ENCODE data around the gene CITED2. TPM values are rescaled to one million over a fixed set of nuclear protein-coding genes. Genes with fewer than 3 reads are reported as not detected.

Gene CITED2
- total RNA-seq, 4 donors from 2014 or later = 70.8 to 395 (median 345) TPM

DNA sequence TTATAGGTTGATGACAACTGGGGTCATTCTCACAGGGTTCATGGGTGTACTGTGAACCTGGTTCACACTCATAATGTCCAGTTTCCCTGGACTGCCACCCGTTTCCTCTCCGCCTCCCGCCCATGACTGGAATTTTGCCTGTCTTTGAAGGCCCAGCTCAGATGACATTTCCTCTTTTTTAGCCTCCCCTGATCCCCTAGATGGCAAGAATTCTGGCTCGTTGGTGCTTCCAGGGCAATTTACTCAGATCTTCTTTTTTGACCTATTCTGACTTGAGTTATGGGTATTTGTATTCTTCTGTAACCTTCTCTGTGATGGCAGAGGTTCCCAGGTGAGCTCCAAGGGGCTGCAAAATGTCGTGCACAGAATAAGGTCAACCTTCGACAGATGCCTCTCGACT lies 5.7 kb upstream of the CITED2 start:
- intact Hi-C loops (cut with DNase I; ENCODE audit: low total_unique reads) = no loop called here
- no peak for ATAC-seq
- no peak for TF ChIP-seq POLR2A (IDR thresholded peaks at IDR 0.05)
- TF ChIP-seq, protein P1, sequence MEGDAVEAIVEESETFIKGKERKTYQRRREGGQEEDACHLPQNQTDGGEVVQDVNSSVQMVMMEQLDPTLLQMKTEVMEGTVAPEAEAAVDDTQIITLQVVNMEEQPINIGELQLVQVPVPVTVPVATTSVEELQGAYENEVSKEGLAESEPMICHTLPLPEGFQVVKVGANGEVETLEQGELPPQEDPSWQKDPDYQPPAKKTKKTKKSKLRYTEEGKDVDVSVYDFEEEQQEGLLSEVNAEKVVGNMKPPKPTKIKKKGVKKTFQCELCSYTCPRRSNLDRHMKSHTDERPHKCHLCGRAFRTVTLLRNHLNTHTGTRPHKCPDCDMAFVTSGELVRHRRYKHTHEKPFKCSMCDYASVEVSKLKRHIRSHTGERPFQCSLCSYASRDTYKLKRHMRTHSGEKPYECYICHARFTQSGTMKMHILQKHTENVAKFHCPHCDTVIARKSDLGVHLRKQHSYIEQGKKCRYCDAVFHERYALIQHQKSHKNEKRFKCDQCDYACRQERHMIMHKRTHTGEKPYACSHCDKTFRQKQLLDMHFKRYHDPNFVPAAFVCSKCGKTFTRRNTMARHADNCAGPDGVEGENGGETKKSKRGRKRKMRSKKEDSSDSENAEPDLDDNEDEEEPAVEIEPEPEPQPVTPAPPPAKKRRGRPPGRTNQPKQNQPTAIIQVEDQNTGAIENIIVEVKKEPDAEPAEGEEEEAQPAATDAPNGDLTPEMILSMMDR (IDR thresholded peaks at IDR 0.05 in 4 of 5, conservative IDR thresholded peaks at IDR 0.05 in 1 of 5) = no peak

DNA sequence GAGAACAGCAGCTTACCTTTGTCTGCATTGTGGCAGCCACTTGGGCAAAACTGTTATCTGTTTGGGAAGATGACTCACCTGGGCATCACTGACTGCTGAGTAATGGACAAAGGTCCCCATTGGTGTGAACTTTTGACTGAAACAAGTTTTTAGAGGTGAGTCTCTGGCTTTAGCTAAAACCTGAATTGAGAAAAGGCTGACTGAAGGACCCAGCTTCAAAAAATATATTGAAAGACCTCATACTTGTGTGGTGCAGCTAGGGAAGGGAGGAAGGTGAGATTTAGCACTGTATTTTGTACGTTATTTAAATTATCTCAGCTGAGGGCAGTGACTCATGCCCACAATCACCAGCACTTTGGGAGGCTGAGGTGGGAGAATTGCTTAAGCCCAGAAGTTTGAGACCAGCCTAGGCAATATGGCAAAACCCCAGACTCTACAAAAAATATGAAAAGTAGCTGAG lies 4.5 kb upstream of the CITED2 start:
- TF ChIP-seq, protein P1 (IDR thresholded peaks at IDR 0.05 in 4 of 5, conservative IDR thresholded peaks at IDR 0.05 in 1 of 5) = no peak
- intact Hi-C loops (cut with DNase I; ENCODE audit: low total_unique reads) (loop anchor here (5.0 to 10.0 kb wide), 4 partner anchors 213 to 598 kb away; partner anchors contain the start of gene HECA), in situ Hi-C loops (cut with MboI; ENCODE audit: low sequenced_read_pairs in 4 of 4) (loop anchor here in 3 of 4 donors (5.0 to 25.0 kb wide), 3 partner anchors 383 to 386 kb away; no protein-coding TSS in a partner anchor)
- H3K27me3 ChIP-seq = no peaks in the 10 kb centered on the region
- H3K4me3 ChIP-seq = no peak overlapping the region
- DNase-seq = no peak
- ATAC-seq = no peak
- H3K9me3 ChIP-seq = no peaks in the 10 kb centered on the region
- no peak overlapping the region for H3K27ac ChIP-seq
- H3K4me1 ChIP-seq = peaks cover 12 to 17% of the 10 kb centered on the region in 2 donors
- no peaks in the 10 kb centered on the region for H3K36me3 ChIP-seq

More for the DNA sequence above, 5.7 kb upstream of the CITED2 start:
- DNase-seq = no peak
- no peak overlapping the region for H3K27ac ChIP-seq
- peaks cover 12 to 17% of the 10 kb centered on the region in 2 donors for H3K4me1 ChIP-seq
- in situ Hi-C loops (cut with MboI; ENCODE audit: low sequenced_read_pairs in 4 of 4) = loop anchor here in 2 of 4 donors (10.0 to 25.0 kb wide), 2 partner anchors 382 to 1065 kb away; no protein-coding TSS in a partner anchor
- H3K36me3 ChIP-seq = no peaks in the 10 kb centered on the region
- no peaks in the 10 kb centered on the region for H3K9me3 ChIP-seq
- H3K4me3 ChIP-seq = no peak overlapping the region
- H3K27me3 ChIP-seq = no peaks in the 10 kb centered on the region

DNA sequence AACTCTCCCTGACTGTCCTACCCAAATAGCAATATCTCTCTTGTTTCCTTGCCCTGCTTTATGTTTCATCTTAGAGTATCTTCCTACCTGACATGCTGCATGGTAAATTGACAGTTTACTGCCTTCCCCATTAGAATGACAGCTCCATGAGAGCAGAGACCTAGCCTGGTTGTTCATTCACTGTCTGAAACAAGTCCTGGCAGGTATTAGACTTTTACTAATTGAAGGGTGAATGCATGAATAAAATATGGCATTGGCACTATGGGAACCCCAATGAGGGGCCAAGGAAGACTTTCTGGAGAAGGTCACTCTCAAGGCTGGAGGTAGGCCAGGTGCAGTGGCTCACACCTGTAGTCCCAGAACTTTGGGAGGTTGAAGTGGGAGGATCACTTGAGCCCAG lies 3.8 kb upstream of the CITED2 start:
- ATAC-seq = no peak
- H3K27me3 ChIP-seq = no peaks in the 10 kb centered on the region
- intact Hi-C loops (cut with DNase I; ENCODE audit: low total_unique reads) = loop anchor here (5.0 to 10.0 kb wide), 4 partner anchors 214 to 599 kb away; partner anchors contain the start of gene HECA
- TF ChIP-seq POLR2A (IDR thresholded peaks at IDR 0.05) = no peak
- TF ChIP-seq, protein P1 (IDR thresholded peaks at IDR 0.05 in 4 of 5, conservative IDR thresholded peaks at IDR 0.05 in 1 of 5) = no peak
- peaks cover 0 to 6% of the 10 kb centered on the region in 2 donors for H3K36me3 ChIP-seq
- H3K4me1 ChIP-seq = peaks cover 12 to 17% of the 10 kb centered on the region in 2 donors
- peak overlapping the region in 1 of 4 donors; percentile 96 for H3K27ac ChIP-seq
- H3K4me3 ChIP-seq = no peak overlapping the region
- no peak for DNase-seq
- H3K9me3 ChIP-seq = no peaks in the 10 kb centered on the region
- in situ Hi-C loops (cut with MboI; ENCODE audit: low sequenced_read_pairs in 4 of 4) = loop anchor here in 3 of 4 donors (5.0 to 25.0 kb wide), 3 partner anchors 384 to 387 kb away; no protein-coding TSS in a partner anchor

DNA sequence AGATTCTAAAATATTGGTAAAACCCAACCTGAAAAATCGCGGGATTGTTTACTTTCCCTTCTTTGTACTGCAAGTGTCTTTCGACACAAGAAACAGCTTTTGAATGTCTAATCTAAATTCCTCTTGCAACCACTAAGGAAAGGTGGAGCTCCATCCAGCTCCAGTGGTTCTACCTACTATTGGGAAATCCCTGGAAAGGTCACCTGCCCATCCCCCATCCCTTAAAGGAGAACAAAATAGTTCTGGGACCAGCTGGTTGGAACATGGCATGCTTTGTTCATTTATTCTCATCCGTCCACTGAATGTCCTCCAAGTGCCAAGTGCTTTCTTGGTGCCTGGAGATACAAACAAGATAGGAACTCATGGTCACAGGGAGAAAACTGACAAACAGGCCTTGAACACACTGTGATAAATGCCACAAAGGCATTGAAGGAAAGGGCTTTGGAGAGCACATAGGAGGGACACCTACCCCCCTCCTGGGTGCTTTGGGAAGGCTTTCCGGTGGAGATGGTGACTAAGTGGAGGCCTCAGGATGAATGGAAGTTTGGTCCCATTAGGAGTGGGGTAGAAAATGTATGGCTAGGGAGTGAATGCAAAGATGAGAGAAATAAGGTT lies 2.3 kb upstream of the CITED2 start:
- H3K9me3 ChIP-seq = no peaks in the 10 kb centered on the region
- peaks cover 13 to 18% of the 10 kb centered on the region in 2 donors for H3K4me1 ChIP-seq
- intact Hi-C loops (cut with DNase I; ENCODE audit: low total_unique reads) = loop anchor here (1.0 to 10.0 kb wide), 5 partner anchors 216 to 601 kb away; partner anchors contain the start of gene HECA
- peak overlapping the region; percentile 85 to 97 (median 87) for H3K4me3 ChIP-seq
- in situ Hi-C loops (cut with MboI; ENCODE audit: low sequenced_read_pairs in 4 of 4) = loop anchor here in 3 of 4 donors (5.0 to 25.0 kb wide), 3 partner anchors 386 to 388 kb away; no protein-coding TSS in a partner anchor
- H3K27ac ChIP-seq = peak overlapping the region; percentile 94 to 97 (median 96)
- peak; percentile 30 to 43 for ATAC-seq
- H3K27me3 ChIP-seq = no peaks in the 10 kb centered on the region
- peak; percentile 78 to 84 for DNase-seq
- H3K36me3 ChIP-seq = peaks cover 0 to 16% of the 10 kb centered on the region in 2 donors
- no peak for TF ChIP-seq POLR2A (IDR thresholded peaks at IDR 0.05)
- TF ChIP-seq, protein P1 (IDR thresholded peaks at IDR 0.05 in 4 of 5, conservative IDR thresholded peaks at IDR 0.05 in 1 of 5) = peak in 3 of 5 experiments; percentile 13 to 31 (median 23)
